ENCODE measurements around the gene ACCS.

The ACCS gene

DNA sequence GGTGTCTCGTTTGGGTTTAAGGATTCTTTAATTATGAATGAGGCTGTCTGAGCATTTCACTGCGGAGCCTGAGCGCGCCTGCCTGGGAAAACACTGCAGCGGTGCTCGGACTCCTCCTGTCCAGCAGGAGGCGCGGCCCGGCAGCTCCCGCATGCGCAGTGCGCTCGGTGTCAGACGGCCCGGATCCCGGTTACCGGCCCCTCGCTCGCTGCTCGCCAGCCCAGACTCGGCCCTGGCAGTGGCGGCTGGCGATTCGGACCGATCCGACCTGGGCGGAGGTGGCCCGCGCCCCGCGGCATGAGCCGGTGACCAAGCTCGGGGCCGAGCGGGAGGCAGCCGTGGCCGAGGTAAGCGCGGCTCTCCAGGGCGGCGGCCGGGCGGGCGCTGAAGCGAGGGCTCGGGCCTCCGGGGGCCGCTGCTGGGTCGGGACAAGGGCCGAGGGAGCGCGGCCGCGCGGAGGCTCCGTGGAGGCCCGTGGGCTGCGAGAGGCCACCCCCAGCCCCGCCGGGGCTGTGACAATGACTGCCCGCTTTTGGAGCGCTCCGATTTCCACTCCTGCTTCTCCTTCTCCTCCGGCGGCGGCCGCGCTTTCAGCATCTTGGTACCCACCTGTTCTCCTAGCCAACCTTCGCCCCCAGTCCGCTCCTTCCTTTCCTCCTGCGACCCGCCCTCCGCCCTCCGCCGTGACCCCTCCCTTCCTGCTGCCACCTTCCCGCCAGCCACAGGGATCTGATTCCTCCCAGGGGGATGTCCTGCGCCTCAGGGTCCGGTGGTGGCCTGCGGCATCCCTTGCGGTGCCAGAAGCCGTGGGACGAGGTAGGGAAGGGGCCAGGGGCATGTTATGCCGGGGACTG is 29.7 kb downstream of the ACCS start, which contains the start of gene EXT2:
Gene EXT2, plus strand, starts transcription at position 173 of the 854 bp plus-strand sequence. CDS start 12,035 bp downstream, outside the sequence.
- DNase-seq, result peak; percentile 81 to 84

DNA sequence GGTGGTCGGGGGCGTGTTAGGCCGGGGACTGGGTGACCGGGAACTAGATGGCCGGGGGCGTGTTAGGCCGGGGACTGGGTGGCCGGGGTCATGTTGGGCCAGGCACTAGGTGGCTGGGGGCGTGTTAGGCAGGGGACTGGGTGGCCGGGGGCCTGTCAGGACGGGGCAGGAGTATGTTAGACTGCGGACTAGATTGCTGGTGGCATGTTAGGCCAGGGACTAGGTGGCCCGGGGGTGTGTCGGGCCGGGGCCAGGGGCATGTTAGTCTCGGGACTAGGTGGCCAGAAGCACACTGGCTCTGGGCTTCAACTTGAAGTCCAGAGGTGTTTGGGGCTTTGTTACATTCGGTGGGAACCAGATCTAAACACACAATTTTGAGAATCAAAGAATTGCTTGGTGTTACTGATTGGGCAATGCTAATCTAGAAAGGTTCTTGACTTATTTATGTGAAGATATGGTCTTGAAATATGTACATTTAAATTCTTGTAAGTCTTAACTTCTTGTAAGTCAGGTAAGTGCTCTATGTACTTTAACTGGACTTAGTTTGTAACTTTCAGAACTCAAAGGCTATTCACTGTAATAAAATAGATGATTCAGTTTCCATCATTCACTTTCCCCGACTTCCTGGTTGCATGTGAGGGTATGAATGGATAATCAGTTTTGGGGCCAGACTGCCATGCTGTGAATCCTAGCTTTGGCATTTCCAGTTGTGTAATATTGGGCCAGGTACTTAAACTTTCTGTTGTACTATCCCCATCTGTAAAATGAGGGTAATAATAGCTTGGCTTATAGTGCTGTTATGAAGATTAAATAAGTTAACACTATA is 30.5 kb downstream of the ACCS start:
- no peak for DNase-seq

DNA sequence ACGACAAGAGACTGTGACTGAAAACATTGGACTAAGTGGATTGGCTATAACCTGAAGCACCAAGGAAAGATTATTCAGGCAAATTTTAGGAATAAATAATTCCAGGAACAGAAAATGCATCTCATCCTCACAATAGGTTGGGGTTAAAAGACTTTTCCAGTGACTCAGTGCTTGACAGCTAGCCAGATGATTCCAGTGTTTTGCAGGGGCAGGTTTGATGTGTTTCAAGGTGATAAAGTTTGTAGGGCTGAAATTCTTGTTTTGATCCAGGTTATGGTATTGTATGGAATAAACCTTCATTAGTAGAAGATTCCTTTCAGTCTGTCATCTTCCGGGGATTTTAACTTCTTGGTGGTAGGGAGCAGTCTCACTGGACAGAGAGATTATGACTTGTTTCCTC is 31.8 kb downstream of the ACCS start:
- DNase-seq, result no peak

DNA sequence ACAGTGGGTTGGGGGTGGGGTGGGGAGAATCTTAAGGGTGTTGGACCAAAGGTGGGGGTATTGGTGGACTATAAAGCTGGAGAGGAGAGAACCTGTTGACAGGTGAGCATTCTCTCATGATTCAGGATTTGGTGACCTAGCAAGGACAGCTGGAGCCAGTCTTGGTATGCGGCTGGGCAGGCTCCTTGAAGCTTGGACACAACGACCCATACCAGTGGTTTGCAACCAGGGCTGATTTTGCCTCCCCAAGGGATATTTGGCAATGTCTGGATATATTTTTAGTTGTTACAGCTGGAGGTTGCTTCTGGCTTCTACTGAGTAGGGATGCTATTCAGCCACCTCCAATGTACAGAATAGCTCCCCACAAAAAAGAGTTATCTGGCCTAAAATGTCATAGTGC is 35.0 kb downstream of the ACCS start:
- no peak for DNase-seq

DNA sequence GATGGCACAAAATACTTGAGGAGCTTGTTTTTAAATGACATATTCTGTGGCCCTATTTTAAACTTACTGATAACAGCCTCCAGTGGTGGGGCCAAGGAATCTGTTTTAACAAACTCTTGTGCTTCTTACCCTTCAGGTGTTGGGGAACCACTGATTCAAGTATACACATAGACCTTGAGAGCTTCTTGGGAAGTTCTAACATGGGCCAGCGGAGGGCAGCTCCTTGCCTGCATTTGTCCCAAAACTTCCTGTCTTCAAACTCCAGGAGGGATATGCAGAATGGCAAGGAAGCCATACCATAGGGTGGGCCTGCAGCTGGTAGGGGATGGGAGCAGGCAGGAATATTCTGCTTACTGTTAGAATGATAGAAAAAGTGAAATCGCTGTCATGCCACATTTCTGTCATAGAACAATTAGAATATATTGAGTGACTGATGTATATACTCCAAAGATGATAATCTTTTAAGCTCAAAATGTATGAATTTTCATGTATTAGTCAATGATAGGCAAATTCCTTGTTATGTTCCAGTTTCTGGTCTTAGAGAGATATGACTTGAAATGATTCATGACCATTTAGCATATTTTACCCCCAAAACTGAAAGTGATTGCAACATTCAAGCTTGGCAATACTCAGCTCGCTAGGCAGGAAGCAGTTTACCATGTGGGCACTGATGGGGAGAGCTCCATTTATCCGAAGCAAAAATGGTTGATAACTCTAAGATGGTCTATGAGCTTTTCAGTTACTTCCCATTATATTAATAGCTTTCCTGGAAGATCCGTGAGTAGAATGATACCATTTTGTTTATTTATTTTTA is 38.6 kb downstream of the ACCS start:
- DNase-seq, result no peak

DNA sequence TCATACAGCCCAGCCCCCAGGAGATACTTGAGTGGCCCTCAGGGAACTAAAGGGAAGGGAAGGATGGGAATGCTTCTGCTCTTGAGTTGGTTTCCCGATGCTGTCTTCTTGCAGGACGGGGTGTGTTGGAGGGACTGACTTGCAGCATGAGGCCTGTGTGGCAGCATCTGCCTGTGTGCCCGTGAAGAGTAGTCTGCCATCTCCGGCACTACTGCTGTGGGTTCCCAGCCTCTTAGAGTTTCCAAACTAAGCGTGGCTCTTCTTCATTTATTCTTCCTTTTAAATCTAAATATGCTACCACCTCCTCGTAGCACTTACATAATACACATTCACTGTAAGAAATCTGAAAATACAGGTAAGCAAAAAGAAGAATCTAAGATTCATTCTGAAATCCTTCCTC is 42.2 kb downstream of the ACCS start:
- no peak for DNase-seq

DNA sequence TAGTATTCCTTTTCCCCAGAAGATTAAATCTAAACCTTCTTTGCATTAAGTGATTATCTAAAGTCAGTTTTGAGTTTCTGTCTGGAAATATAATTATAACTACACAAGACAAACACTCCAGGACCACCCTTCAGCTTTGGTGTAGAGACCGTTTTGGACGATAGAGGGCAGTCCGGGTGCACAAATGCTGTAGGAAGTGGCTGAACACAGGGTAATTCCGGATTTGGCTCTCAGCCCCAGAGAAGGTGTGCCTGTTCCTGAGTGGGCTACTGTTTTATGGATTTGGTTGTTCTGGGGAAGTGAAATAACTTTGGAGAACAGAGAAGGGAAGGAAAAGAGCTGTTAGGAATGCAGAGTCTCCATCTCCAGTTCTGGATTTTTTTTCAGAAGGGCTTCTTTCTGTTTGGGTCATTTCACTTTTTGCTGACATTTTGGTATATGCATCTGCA is 44.2 kb downstream of the ACCS start:
- peak; percentile 46 to 50 for DNase-seq

DNA sequence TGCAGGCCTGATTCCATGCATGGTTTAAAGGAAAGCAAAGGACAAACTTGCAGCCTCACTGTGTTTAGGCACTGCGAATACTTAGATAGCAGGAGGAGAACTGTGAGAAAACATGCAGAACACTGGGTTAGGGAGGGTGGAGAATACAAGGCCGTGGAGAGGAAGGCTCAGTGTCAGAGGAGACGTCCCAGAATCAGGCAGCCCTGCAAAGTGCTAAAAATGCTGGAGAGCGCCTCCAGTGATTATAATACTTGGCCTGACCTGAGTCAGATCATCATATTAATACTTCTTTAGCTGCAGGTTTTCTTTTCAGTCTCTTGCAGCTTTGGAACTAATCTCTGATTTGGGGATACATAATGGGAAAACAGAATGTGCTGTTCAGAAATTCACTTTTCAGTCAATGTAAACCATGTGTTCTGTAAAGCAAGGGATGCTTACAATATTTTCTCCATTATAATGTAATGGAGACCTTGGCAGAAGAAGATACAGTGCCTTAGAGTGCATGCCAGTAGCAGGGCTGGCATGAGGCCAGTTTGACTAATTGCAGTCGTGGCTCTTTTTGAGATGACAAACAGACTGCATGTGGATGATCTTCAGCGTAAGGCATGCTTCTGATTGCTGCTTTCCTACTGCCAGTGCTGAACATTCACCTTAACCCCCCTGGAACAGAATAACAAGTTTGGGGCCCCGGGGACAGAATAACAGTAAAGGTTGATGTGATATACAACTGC is 46.2 kb downstream of the ACCS start:
- no peak for DNase-seq

DNA sequence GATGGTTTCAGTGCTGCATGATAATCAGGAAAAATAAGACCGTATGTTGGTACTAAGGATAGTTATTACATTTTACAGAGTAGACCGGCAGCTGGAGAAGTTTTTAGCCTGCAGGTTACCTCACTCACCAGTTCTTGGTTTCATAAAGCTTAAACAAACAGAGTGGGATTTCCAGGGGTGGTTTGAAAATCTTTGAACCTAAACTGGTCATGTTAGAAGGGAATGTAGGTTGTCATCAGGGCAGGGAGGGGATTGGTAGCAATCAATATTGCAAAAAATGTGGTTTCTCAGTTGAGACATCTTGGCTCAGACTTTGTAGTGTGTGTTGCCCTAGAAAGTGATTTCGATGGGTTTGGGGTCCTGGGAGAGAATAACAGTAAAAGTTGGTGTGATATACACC is 46.9 kb downstream of the ACCS start:
- DNase-seq, result no peak

DNA sequence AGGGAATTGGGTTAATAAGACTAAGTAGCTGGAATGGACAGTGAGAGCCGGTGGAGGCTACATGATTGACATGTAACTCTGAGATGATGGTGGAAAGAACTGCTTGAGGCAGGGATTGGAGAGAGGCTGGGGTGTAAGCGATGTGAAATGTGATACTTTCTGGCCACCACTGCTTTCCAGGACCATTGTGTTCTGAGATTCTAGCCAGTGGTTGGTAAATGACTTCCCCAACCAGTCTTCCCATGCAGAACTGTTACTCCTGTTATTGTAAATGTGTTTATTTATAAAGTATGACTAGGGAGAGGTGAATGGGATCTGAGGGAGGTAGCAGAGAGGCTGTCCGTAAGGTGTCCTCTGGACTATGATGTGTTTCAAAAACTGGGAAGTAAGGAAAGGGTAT is 47.5 kb downstream of the ACCS start:
- DNase-seq, result no peak

DNA sequence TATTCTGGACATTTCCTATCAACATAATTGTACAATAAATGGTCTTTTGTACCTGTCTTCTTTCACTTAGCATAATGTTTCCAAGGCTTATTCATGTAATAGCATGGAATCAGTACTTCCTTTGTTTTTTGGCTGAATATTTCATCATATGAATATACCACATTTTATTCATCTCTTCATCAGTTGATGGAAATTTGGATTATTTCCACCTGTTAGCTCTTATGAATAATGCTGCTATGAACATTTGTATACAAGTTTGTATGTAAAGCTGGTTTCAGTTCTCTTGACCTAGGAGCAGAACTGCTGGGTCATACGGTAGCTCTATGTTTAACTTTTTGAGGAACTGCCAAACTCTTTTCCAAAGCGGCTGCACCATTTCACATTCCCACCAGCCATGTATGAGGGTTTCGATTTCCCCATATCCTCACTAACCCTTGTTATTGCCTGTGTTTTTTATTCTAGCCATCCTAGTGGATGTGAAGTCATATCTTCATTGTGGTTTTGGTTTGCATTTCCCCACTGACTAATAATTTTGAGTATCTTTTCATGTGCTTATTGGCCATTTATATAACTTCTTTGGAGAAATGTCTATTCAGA is 50.3 kb downstream of the ACCS start:
- DNase-seq, result no peak

DNA sequence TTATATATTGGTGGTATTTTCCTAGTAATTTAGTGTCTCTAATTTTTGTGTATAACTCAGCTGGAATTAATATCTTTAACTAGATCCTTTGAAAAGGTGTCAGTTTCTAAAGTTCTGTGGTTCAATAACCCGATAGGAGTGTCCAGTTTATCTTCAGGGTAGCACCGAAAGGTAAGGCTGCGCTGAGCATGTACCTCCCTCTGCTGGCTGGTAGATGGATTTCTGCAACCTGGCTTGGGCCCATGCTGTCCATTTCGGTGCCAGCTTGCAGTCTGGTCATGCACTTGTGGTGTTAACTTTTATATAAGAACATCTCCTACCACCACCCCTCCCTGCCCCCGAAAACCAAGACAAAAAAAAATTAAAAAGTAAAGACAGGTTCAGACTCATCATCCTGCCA is 54.1 kb downstream of the ACCS start:
- no peak for DNase-seq

DNA sequence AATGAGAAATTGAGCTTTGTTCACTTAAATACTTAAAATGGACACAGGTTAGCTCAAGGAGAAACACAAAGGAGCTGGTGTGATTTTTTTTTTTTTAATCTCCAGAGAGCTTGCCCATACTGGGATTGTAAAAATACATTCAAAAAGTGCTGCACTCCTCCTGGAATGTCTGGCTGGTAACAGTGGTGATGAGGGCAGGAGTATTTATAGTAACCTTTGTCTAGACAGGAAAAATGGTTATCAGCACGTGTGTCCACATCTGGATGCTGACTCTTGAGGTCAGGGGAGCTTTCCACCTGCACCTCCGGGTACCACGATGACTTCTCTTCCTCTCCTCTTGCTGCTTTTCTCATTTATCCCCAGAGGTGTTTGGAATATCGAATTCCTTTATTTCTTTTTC is 59.5 kb downstream of the ACCS start:
- no peak for DNase-seq

DNA sequence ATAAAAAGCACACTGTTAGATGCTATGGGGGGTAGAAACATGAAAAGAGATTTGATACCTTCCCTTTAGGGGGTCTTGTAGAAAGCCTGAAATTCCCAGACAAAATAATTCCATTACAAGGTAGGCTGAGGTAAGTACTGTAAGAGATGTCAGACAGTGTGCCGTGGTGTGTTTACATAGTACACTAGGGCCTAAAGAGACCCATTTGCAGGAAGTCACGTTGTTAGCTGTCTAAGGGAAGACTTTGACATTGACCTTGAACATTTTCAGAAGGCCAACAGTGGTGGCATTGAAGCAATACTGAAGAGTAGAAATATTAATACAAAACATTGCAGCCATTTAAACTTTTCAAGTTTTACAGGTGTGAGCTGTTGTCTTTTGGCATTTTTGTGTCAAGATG is 60.2 kb downstream of the ACCS start:
- no peak for DNase-seq

DNA sequence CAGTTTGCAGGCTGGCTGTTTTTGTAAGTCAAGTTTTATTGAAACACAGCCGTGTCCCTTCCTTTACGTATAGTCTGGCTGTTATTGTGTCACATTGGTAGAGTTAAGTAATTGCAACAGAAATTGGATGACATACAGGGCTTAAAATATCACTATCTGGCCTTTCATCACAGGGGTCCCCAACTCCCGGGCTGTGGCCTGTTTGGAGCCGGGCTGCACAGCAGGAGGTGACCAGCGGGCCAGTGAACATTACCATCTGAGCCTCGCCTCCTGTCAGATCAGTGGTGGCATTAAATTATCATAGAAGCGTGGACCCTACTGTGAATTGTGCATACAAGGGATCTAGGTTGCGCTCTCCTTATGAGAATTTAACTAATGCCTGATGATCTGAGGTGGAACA is 61.1 kb downstream of the ACCS start:
- DNase-seq, result no peak

DNA sequence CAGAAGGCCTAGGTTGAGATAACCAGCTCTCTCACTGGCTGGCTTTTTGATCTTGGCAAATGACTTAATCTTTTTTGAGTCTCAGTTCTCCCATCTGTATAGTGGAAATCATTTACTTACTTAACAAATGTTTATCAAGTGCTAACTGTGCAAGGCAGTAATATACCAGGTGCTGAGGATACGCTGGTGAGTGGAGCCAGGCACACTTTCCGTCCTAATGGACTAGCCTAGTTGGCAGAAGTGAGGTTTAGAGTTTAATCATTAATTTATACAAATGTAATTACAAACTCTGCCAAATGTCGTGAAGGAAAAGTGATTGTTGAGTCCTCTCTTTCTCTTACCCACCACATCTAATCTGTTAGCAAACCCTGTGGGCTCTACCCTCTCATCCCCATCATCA is 62.7 kb downstream of the ACCS start:
- DNase-seq, result no peak

DNA sequence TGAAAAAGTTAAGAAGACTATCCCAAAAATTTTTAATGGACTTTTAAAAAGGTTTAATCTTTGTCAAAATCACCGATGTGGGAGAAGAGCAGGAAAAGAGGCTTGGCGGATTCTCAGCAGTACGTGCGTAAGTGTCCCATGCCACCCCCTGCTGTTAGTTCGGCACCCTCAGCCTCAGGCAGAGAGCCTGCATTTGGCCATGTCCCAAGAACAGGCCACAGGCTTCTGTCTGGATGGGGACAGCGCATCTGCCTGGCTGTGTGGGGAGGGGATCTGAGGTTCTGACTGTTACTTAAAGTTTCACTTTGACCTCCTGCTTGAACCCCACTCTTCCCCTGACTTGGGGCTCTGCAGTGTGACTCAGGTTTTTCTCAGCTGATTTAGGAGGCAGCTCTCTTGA is 64.7 kb downstream of the ACCS start:
- DNase-seq, result no peak

DNA sequence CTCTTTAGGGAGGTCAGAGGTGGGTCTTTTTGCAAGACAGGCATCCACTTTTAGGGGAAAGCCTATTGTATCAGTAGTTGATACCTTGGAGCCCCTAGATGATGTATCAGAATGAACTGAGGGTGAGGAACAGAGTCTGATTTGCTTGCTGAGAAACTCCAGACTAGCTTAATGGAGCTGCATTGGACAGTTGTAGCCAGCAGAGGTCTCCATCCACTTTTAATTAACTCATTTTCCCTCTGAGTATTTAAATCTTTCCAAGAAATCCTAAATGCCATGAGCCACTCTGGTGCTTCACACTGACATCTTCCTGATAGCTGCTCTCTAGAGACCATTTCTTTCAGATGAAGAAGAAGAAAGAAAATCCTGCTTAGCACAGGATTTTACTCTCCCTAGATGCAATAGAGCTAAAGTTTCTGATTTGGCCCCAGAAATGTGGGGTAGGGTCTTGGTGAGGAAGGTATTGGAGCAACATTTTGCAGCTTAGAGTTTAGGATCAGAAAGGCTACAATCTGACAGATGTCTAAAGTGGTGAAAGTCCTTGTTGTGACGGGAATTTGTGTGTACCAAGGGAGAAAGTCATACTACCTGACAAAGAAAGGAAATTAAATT is 67.4 kb downstream of the ACCS start:
- no peak for DNase-seq

All from stimulated activated CD4-positive, alpha-beta T cell treated with anti-CD3 and anti-CD28 coated beads, Interleukin-2, amount 100 ng/mL, for 48 hours (primary cell).